H9 (cell line): ENCODE results near the gene MS4A7. TPM values are rescaled to one million over a fixed set of nuclear protein-coding genes. Genes with fewer than 3 reads are reported as not detected.

ENCODE experiments used
- DNase-seq: peaks from one replicate; pipeline ENCODE4 v3.0.0-alpha.2; 2017
- H2AFZ ChIP-seq: one replicate; pipeline ENCODE4 v1.6.1; 2013; ENCODE audit warnings: mild to moderate bottlenecking, low read length, control low read depth, moderate library complexity
- H2AK5ac ChIP-seq: 2 replicates; pipeline ENCODE4 v1.6.1; 2013; ENCODE audit warnings: low read length, control low read depth, mixed read lengths; ENCODE audit not compliant: insufficient read length
- H2BK120ac ChIP-seq: one replicate; pipeline ENCODE4 v1.6.1; 2013; ENCODE audit warnings: low read depth, mild to moderate bottlenecking, low read length, control low read depth, inconsistent platforms; ENCODE audit not compliant: poor library complexity, severe bottlenecking
- H2BK12ac ChIP-seq: 2 replicates; pipeline ENCODE4 v1.6.1; 2013; ENCODE audit warnings: low read length, control low read depth, mixed read lengths, low read depth; ENCODE audit not compliant: insufficient read length
- H2BK15ac ChIP-seq: 2 replicates; pipeline ENCODE4 v1.6.1; 2013; ENCODE audit warnings: low read depth, low read length, control low read depth
- H2BK20ac ChIP-seq: one replicate; pipeline ENCODE4 v1.6.1; 2013; ENCODE audit warnings: low read depth, mild to moderate bottlenecking, low read length, control low read depth, inconsistent platforms; ENCODE audit not compliant: poor library complexity, severe bottlenecking
- H2BK5ac ChIP-seq: 2 replicates; pipeline ENCODE4 v1.6.1; 2013; ENCODE audit warnings: low read length, control low read depth, mixed read lengths; ENCODE audit not compliant: insufficient read length
- H3K14ac ChIP-seq: 2 replicates; pipeline ENCODE4 v1.6.1; 2013; ENCODE audit warnings: low read length, control low read depth; ENCODE audit not compliant: insufficient read depth
- H3K18ac ChIP-seq: 2 replicates; pipeline ENCODE4 v1.6.1; 2013; ENCODE audit warnings: low read depth, mild to moderate bottlenecking, mixed read lengths, low read length, control low read depth; ENCODE audit not compliant: insufficient read length
- H3K23ac ChIP-seq: 2 replicates; pipeline ENCODE4 v1.6.1; 2013; ENCODE audit warnings: low read length, control low read depth, mixed read lengths, low read depth; ENCODE audit not compliant: insufficient read length
- H3K23me2 ChIP-seq: 2 replicates; pipeline ENCODE4 v1.6.1; 2013; ENCODE audit warnings: low read depth, mild to moderate bottlenecking, mixed read lengths, low read length, control low read depth; ENCODE audit not compliant: insufficient read length, poor library complexity, severe bottlenecking
- H3K27ac ChIP-seq: 2 replicates; pipeline ENCODE4 v1.5.1; 2013; ENCODE audit warnings: low read length, control low read depth, mixed read lengths, low read depth; ENCODE audit not compliant: insufficient read length
- H3K27me3 ChIP-seq: 2 replicates; pipeline ENCODE4 v1.6.1; 2013; ENCODE audit warnings: low read length, control low read depth, inconsistent platforms; ENCODE audit not compliant: insufficient read depth
- H3K4ac ChIP-seq: 2 replicates; pipeline ENCODE4 v1.6.1; 2013; ENCODE audit warnings: low read depth, mild to moderate bottlenecking, control low read depth, inconsistent platforms, low read length, moderate library complexity
- H3K4me1 ChIP-seq: 2 replicates; pipeline ENCODE4 v1.6.1; 2013; ENCODE audit warnings: low read length, control low read depth, inconsistent platforms; ENCODE audit not compliant: insufficient read depth
- H3K4me2 ChIP-seq: 2 replicates; pipeline ENCODE4 v1.6.1; 2013; ENCODE audit warnings: low read length, control low read depth, mixed read lengths; ENCODE audit not compliant: insufficient read length, insufficient read depth
- H3K56ac ChIP-seq: 2 replicates; pipeline ENCODE4 v1.6.1; 2013; ENCODE audit warnings: low read depth, mild to moderate bottlenecking, mixed read lengths, low read length, control low read depth; ENCODE audit not compliant: insufficient read length
- H3K79me1 ChIP-seq: 2 replicates; pipeline ENCODE4 v1.6.1; 2013; ENCODE audit warnings: low read depth, mild to moderate bottlenecking, moderate library complexity, low read length, control low read depth, inconsistent platforms; ENCODE audit not compliant: insufficient read depth, poor library complexity, severe bottlenecking
- H3K79me2 ChIP-seq: 2 replicates; pipeline ENCODE4 v1.6.1; 2013; ENCODE audit warnings: low read length, control low read depth, inconsistent platforms; ENCODE audit not compliant: insufficient read depth
- H3K9ac ChIP-seq: 2 replicates; pipeline ENCODE4 v1.6.1; 2013; ENCODE audit warnings: low read length, control low read depth, mixed read lengths; ENCODE audit not compliant: insufficient read length; ENCODE audit errors: extremely low read depth
- H3K9me3 ChIP-seq: one replicate; pipeline ENCODE4 v1.6.1; 2013; ENCODE audit warnings: low read depth, low read length, inconsistent platforms; ENCODE audit not compliant: control insufficient read depth
- H3T11ph ChIP-seq: one replicate; pipeline ENCODE4 v1.6.1; 2013; ENCODE audit warnings: mild to moderate bottlenecking, low read length, control low read depth, inconsistent platforms
- H4K20me1 ChIP-seq: one replicate; pipeline ENCODE4 v1.6.1; 2013; ENCODE audit not compliant: control insufficient read depth, insufficient read length, insufficient read depth
- H4K5ac ChIP-seq: 2 replicates; pipeline ENCODE4 v1.6.1; 2013; ENCODE audit warnings: low read depth, mild to moderate bottlenecking, mixed read lengths, low read length, control low read depth; ENCODE audit not compliant: insufficient read length
- H4K8ac ChIP-seq: replicated peaks from 2 replicates; pipeline ENCODE4 v1.6.1; 2013; ENCODE audit warnings: low read length, control low read depth, mixed read lengths, low read depth; ENCODE audit not compliant: insufficient read length
- H4K91ac ChIP-seq: 2 replicates; pipeline ENCODE4 v1.6.1; 2013; ENCODE audit warnings: low read depth, mild to moderate bottlenecking, moderate library complexity, mixed read lengths, low read length, control low read depth; ENCODE audit not compliant: insufficient read length
- H3K27ac Mint-ChIP-seq, 3 experiments: 2 replicates in 2 of 3; 3 replicates in 1 of 3; pipeline ENCODE4 v1.8.0; 2020 to 2021; ENCODE audit warnings: mixed read lengths in 3 of 3, mild to moderate bottlenecking in 1 of 3, moderate library complexity in 1 of 3
- H3K27me3 Mint-ChIP-seq: 2 replicates; pipeline ENCODE4 v1.8.0; 2021; ENCODE audit warnings: low read depth, mild to moderate bottlenecking, moderate library complexity, mixed read lengths
- H3K36me3 Mint-ChIP-seq, 3 experiments: 2 replicates in 2 of 3; 3 replicates in 1 of 3; pipeline ENCODE4 v1.8.0; 2020 to 2021; ENCODE audit warnings: low read depth in 3 of 3, mixed read lengths in 3 of 3; ENCODE audit not compliant: insufficient read depth in 1 of 3
- H3K4me1 Mint-ChIP-seq, 2 experiments: 2 replicates each; pipeline ENCODE4 v1.8.0; 2020; ENCODE audit warnings: mixed read lengths in 2 of 2
- H3K4me3 Mint-ChIP-seq, 2 experiments: 2 replicates in 1 of 2; 3 replicates in 1 of 2; pipeline ENCODE4 v1.8.0; 2020 to 2021; ENCODE audit warnings: mild to moderate bottlenecking in 2 of 2, mixed read lengths in 2 of 2, moderate library complexity in 1 of 2
- H3K9me3 Mint-ChIP-seq, 2 experiments: 2 replicates in 1 of 2; 3 replicates in 1 of 2; pipeline ENCODE4 v1.8.0; 2020; ENCODE audit warnings: mild to moderate bottlenecking in 2 of 2, mixed read lengths in 2 of 2, moderate library complexity in 1 of 2
- CTCF ChIP-seq: fragments of 200-600 bp; sonication (generic); conservative IDR thresholded peaks from 3 replicates; pipeline ENCODE4 v1.8.0; 2021; ENCODE audit warnings: antibody characterized with exemption, mild to moderate bottlenecking
- WGBS: extraction: QIAGEN DNeasy Blood & Tissue Kit; methylation state at CpG from one replicate; pipeline ENCODE4 v1.1.7; 2013; ENCODE audit warnings: missing lambda C conversion rate, low lambda C conversion rate, mixed read lengths; ENCODE audit not compliant: insufficient read length; ENCODE audit errors: extremely low coverage; 5-methylcytosine and 5-hydroxymethylcytosine counted together
- total RNA-seq: library from RNA; stranded (reverse); gene quantifications from 2 replicates; pipeline ENCODE4 v1.2.1, GENCODE V29; 2021

The MS4A7 gene
- total RNA-seq, 1 experiment from 2014 or later = not detected

- Histone ChIP-seq H3K4ac (no peak overlapping the region), H3K9me3 (no peaks in the 10 kb centered on the region), H2BK120ac (no peak overlapping the region), H2BK12ac (no peak overlapping the region), H3K4me2 (no peak overlapping the region), H3K23me2 (no peaks in the 10 kb centered on the region), H3K56ac (no peak overlapping the region), H3K4me1 (no peaks in the 10 kb centered on the region), H3K27ac (no peak overlapping the region), H3K9ac (no peak overlapping the region), H4K8ac (no peak overlapping the region), H4K91ac (no peak overlapping the region), H3K79me2 (no peaks in the 10 kb centered on the region), H2BK5ac (no peak overlapping the region), H3K23ac (no peak overlapping the region), H3T11ph (no peak overlapping the region), H2AK5ac (no peak overlapping the region), H3K14ac (no peak overlapping the region), H4K20me1 (no peaks in the 10 kb centered on the region), H2AFZ (no peak overlapping the region), H4K5ac (no peak overlapping the region), H3K79me1 (no peaks in the 10 kb centered on the region), H2BK15ac (no peak overlapping the region), H3K27me3 (no peaks in the 10 kb centered on the region), H3K18ac (no peak overlapping the region), H2BK20ac (no peak overlapping the region)
- no CpG with 5 or more reads among the region's 2 CpGs for WGBS
- no peak for TF ChIP-seq CTCF
- H3K36me3 Mint-ChIP-seq = peaks cover 0 to 3% (median 0%) of the 10 kb centered on the region in 3 experiments; a peak in 1 of 7 replicates
- DNase-seq = no peak
- peaks cover 2 to 9% of the 10 kb centered on the region in 2 experiments for H3K4me1 Mint-ChIP-seq
- no peak overlapping the region for H3K4me3 Mint-ChIP-seq
- no peaks in the 10 kb centered on the region; the same call in 1 of the 2 replicates for H3K27me3 Mint-ChIP-seq
- H3K27ac Mint-ChIP-seq = no peak overlapping the region
- peaks cover 7 to 11% of the 10 kb centered on the region in 2 experiments; a peak in 3 of 5 replicates for H3K9me3 Mint-ChIP-seq
Observed at GRCh38 chr11:60347084-60347797, 31.1 kb upstream of the MS4A7 start.
